GM12865 (cell line): Measurements from ENCODE around the gene ATF7.

ENCODE experiments used
- DNase-seq: peaks from one replicate; pipeline ENCODE4 v3.0.0; 2010; ENCODE audit warnings: low read depth
- H3K4me3 ChIP-seq: 2 replicates; pipeline ENCODE4 v1.5.1; 2011; ENCODE audit warnings: mild to moderate bottlenecking, low read depth, low read length, control low read depth
- CTCF ChIP-seq: IDR thresholded peaks from 2 replicates; pipeline ENCODE4 v1.5.1; 2011; ENCODE audit warnings: low read length, control low read depth, low read depth, inconsistent platforms; ENCODE audit not compliant: insufficient read depth; ENCODE audit errors: missing control alignments

Gene ATF7

GRCh38 chr12:53508534-53509170 is 117.5 kb downstream of the ATF7 start:
- peak; percentile 93 for TF ChIP-seq CTCF
- DNase-seq = peak; percentile 86
- H3K4me3 ChIP-seq = no peak overlapping the region

DNA sequence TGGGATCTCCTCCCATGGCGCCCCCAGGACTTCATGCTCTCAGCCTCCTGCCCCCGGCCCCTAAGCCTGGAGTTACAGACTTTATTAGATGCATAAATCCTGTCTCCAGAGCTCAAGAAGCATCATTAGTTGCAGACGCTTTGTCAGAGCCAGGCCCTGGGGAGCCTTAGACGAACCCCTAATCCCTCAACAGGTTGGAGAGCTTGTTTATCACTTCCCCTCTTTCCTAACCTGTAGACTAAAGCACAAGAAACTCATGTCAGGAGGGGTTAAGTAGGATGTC is 118.6 kb downstream of the ATF7 start:
- H3K4me3 ChIP-seq = no peak overlapping the region
- no peak for DNase-seq
- no peak for TF ChIP-seq CTCF

- TF ChIP-seq CTCF = no peak
- DNase-seq = no peak
- H3K4me3 ChIP-seq = no peak within 1 kb of the TSS
Observed at GRCh38 chr12:53506881-53507602, 119.1 kb downstream of the ATF7 start, which contains the start of gene NPFF. NPFF (minus strand) TSS chr12:53507484; CDS start chr12:53507474, 10 bp downstream.

- TF ChIP-seq CTCF = no peak
- DNase-seq = no peak
- H3K4me3 ChIP-seq = no peak overlapping the region
Observed at GRCh38 chr12:53506450-53506785, 119.8 kb downstream of the ATF7 start.

GRCh38 chr12:53505555-53506449 is 120.4 kb downstream of the ATF7 start:
- H3K4me3 ChIP-seq = no peak overlapping the region
- DNase-seq = no peak
- TF ChIP-seq CTCF = no peak

DNA sequence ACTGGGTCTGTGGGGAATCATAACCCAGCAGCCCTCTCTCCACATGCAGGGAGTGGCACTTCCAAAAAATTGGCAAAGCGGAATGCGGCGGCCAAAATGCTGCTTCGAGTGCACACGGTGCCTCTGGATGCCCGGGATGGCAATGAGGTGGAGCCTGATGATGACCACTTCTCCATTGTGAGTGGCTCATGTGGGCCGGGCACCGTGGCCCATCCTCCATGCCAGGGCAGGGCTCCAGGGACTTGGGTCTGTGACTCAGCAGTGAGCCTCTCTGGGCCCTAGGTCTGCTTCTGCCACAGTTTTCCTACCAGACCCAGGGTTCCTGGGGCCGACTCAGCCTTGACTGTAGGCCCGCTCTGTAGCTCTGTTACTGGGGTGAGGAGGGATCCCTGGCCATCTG is 121.1 kb downstream of the ATF7 start:
- no peak for DNase-seq
- no peak for TF ChIP-seq CTCF

More for the DNA sequence above, 121.1 kb downstream of the ATF7 start:
- no peak overlapping the region for H3K4me3 ChIP-seq
